Skeletal muscle cell (primary cell): Measurements from ENCODE around the gene PIEZO2.

Experiments
- DNase-seq: peaks from one replicate; pipeline ENCODE4 v3.0.0-alpha.2; 2010; ENCODE audit warnings: low read depth
- H3K4me3 ChIP-seq: 2 replicates; pipeline ENCODE4 v1.5.1; 2011; ENCODE audit warnings: low read depth, mild to moderate bottlenecking, control low read depth, low read length, moderate library complexity

Gene PIEZO2

DNA sequence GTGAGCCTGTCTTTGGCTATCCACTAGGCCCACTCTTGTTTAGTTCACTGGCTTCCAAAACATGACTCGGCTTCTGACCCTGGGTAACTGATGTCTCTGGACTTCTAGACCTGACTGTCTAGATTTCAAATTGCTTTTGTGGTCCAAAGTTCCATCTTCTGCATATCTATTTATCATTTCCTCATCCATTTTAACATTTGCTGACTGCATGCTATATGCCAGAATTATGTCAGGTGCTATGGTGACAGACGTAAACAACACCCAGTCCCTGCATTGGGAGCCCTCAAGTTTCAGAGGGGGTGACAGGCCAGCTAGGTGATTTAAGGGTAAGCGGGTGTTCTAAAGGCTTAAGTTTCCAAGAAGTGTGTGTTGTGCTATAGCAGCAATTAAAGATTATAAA lies 140.9 kb downstream of the PIEZO2 start:
- no peak for DNase-seq
- H3K4me3 ChIP-seq = no peak overlapping the region

DNA sequence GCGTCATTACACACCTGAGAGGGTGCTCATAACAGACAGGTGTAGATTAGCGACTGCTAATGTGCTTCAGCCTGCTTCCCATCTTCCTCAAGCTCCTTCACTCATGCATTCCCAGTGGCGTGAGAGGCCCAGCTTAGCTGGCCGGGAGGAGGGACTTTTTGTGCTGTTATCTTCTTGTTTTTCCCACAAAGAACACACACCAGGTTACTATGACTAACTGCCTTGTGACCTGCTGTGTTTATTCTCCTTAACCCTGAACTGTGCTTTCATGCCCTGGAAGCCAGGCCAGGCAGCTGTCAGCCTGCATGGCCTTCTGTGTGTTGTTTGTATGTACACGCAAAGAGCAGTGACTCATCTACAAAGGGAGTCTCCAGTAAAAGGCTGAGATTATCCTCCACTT lies 143.8 kb downstream of the PIEZO2 start:
- DNase-seq = peak; percentile 32

GRCh38 chr18:11004951-11005350 lies 144.4 kb downstream of the PIEZO2 start:
- no peak overlapping the region for H3K4me3 ChIP-seq
- DNase-seq = no peak

More for the DNA sequence above, 143.8 kb downstream of the PIEZO2 start:
- H3K4me3 ChIP-seq = no peak overlapping the region

DNA sequence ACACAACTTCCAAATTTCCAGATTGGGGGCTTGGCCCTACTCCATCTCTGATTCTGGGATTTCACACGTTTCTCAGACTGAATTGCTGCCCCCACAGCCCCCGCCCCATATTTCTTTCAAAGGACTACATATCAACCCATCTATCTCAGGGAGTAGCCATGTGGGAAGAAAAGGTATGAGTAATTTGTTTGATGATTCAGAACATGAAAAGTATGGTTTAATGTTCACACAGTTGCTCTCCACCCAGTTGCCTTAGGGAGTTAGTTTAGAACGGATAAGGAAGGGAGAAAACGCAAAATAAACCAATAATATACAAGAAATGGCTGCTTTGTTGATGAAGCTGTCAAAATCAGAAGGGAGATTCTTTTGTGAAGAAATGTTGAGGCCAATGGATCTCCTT lies 145.1 kb downstream of the PIEZO2 start:
- no peak for DNase-seq
- H3K4me3 ChIP-seq = no peak overlapping the region

DNA sequence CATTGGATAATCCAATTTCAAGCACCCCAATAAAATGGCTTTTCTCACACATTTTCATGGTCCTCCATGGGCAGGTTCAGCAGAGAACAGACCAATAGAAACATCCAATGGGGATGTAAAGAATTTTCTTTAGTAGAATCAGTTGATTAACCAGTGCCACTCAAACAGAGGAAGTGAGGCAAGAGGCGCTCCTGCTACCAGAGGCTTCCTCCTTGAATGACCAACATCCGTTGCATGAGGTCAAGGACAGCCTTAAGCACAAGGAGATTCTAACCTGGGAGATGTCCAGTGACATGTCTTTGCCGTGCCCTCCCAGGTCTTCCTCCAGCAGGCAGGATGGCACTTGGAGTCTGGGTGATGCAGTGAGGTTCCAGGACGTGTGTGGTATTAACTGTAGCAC lies 146.6 kb downstream of the PIEZO2 start:
- DNase-seq = no peak
- H3K4me3 ChIP-seq = no peak overlapping the region

- H3K4me3 ChIP-seq = no peak overlapping the region
- DNase-seq = no peak
Observed at GRCh38 chr18:11002277-11002676, 147.1 kb downstream of the PIEZO2 start.

DNA sequence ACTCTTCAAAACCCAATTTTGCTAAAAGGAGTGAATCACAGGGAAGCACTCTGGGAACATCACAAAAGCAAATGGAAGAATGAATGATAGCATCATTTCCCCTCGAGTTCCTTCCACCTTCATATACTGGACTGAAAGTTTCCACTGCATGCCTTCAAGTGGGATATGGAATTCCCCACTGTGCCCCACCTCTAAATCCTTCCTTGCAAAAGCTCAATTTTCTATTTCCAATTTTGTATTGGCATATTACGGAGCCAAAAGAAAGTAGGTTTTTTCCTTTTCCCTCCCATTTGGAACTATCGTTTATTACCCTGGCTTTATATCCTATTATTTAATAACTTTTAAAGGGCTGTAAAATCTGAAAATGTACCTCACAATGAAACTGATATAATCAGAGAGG lies 149.3 kb downstream of the PIEZO2 start:
- no peak overlapping the region for H3K4me3 ChIP-seq
- DNase-seq = no peak

- DNase-seq = no peak
- H3K4me3 ChIP-seq = no peak overlapping the region
Observed at GRCh38 chr18:10997885-10998284, 151.5 kb downstream of the PIEZO2 start.

GRCh38 chr18:10995550-10995949 lies 153.8 kb downstream of the PIEZO2 start:
- DNase-seq = no peak

DNA sequence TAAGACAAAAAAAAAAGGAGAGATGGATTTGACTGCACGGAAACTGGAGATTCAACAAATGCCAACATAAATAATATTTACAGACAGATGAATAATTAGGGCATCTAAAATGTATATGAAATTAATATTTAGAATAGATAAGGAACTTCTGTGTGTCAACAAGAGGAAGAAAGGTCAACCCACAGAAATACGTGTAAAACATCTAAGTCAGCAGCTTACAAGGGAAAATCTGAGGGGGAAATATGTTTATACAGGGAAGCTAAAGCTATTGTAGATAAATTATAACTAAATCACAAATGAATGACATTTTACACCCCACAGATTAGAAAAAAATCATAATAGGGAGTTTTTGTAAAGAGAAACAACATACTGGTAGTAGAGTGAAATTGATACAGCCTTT lies 159.9 kb downstream of the PIEZO2 start:
- no peak overlapping the region for H3K4me3 ChIP-seq
- no peak for DNase-seq

More at GRCh38 chr18:10995550-10995949, 153.8 kb downstream of the PIEZO2 start:
- no peak overlapping the region for H3K4me3 ChIP-seq

GRCh38 chr18:10985689-10986088 lies 163.7 kb downstream of the PIEZO2 start:
- DNase-seq = no peak
- H3K4me3 ChIP-seq = no peak overlapping the region

GRCh38 chr18:10979411-10979810 lies 170.0 kb downstream of the PIEZO2 start:
- no peak for DNase-seq
- H3K4me3 ChIP-seq = no peak overlapping the region

- DNase-seq = no peak
- H3K4me3 ChIP-seq = no peak overlapping the region
Observed at GRCh38 chr18:10977042-10977441, 172.3 kb downstream of the PIEZO2 start.

- no peak for DNase-seq
- H3K4me3 ChIP-seq = no peak overlapping the region
Observed at GRCh38 chr18:10973567-10974203, 175.7 kb downstream of the PIEZO2 start.

DNA sequence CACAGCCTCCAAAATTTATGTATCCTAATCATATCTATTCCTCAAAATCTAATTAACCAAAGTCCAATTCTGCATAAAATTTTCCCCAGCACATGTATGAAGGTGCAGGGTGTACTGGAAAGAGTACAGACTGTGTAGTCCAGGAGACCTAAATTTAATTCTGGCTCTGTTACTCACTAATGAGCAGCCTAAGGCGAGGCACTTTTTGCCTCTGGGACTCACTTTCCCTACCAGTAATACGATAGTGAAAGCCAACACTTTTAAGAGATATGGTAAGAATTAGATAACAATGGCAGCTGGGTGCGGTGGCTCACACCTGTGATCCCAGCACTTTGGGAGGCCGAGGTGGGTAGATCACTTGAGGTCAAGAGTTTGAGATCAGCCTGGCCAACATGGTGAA lies 177.7 kb downstream of the PIEZO2 start:
- no peak for DNase-seq
- no peak overlapping the region for H3K4me3 ChIP-seq

DNA sequence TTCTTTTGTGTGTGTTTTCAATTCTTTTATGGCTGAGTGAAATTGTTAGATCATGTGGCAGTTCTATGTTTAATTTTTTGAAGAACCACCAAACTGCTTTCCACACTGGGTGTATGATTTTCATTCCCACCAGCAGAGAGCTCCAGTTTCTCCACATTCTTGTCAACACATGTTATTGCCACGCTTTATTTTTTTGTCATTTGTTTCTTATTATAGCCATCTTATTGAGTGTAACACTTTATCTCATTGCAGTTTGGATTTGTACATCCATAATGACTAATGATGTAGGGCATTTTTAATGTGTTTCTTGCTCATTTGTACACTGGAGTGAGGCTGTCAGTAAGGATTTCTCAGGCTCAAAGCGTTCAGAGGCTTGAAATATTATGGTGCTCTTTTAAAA lies 184.2 kb downstream of the PIEZO2 start:
- no peak for DNase-seq

DNA sequence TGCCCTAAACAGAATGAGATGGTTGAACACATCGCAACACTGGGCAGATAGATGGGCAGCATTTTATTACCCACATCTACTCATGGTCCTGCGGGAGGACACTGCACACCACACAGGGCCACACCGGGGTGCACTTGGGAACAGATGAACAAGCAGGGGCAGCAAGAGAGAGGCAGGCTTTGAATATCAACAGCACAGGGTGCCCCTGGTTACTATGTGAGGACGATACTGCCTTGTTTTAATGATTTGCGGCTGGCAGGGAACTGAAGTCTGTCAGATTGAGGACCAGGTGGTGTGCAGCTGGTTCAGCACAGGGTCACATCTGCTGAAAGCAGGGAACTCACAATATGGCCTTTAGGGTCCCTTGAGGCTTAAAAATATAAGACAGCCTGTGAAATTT lies 195.7 kb downstream of the PIEZO2 start:
- no peak overlapping the region for H3K4me3 ChIP-seq
- no peak for DNase-seq

More for the DNA sequence above, 184.2 kb downstream of the PIEZO2 start:
- no peak overlapping the region for H3K4me3 ChIP-seq

GRCh38 chr18:10951631-10952544 lies 197.5 kb downstream of the PIEZO2 start:
- no peak for DNase-seq
- H3K4me3 ChIP-seq = no peak overlapping the region

DNA sequence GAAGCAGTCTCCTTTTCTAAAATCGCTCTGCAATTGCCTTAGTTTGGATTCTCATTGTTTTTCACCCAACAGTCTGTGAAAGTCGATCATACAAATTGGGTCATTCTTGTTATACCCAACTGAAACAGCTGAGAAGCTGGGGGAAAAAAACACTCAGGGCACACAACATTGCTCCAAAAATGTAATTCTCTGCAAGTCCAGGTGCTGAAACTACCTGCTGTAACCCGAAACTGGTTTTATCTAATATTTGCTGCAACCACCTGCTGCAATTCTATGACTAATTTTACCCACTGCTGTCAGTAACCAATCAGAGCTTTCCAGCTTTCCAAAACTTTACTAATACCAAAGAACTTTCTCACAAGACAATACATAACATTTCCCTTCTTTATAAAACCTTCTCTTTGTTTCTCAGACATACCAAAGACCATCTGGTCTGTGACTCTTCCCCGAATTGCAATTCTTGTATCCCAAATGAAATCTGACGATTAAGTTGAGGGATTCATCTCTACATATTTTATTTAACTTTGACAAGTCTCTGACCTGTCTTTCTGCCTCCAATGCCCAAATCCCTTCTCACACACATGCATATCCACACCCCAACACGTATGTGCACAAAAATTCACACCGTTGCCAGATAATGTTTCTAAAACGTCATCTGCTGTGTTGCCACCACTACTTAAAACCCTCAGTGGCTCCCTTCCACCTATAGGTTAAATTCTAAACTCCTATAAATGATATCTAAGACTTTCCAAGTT lies 198.3 kb downstream of the PIEZO2 start:
- no peak overlapping the region for H3K4me3 ChIP-seq
- DNase-seq = no peak
